NCI-H2196 treated with DMSO at 0.1 percent for 48 hours (cell line): ENCODE measurements around the gene SMPD3.
"Not testable (repeated sequence)": the region's sequence is repeated elsewhere in the genome, so short reads cannot be mapped to it uniquely, and the experiment has no call there.

Experiments used
- DNase-seq: peaks from one replicate; lab custom pipeline; 2025; ENCODE audit not compliant: unreplicated experiment; lab: John Stamatoyannopoulos, UW

The SMPD3 gene

GRCh38 chr16:68448360-68448970 lies at the start of gene SMPD3:
Gene SMPD3, minus strand, starts transcription at chr16:68448508. Its CDS starts 76,327 bp downstream, at chr16:68372181.
- peak; percentile 87 for DNase-seq

- DNase-seq = no peak
Observed at GRCh38 chr16:68496689-68497088, 48.4 kb upstream of the SMPD3 start.

- DNase-seq = not testable (repeated sequence)
Observed at GRCh38 chr16:68494261-68494660, 46.0 kb upstream of the SMPD3 start.

GRCh38 chr16:68493412-68494070 lies 45.2 kb upstream of the SMPD3 start:
- DNase-seq = no peak

GRCh38 chr16:68492543-68493411 lies 44.5 kb upstream of the SMPD3 start:
- no peak for DNase-seq

GRCh38 chr16:68492151-68492542 lies 43.8 kb upstream of the SMPD3 start:
- DNase-seq = no peak

- DNase-seq = no peak
Observed at GRCh38 chr16:68491576-68491950, 43.3 kb upstream of the SMPD3 start.

- DNase-seq = peak; percentile 28
Observed at GRCh38 chr16:68490829-68491575, 42.7 kb upstream of the SMPD3 start.

GRCh38 chr16:68490358-68490757 lies 42.0 kb upstream of the SMPD3 start:
- DNase-seq = no peak

- DNase-seq = no peak
Observed at GRCh38 chr16:68488554-68488953, 40.2 kb upstream of the SMPD3 start.

GRCh38 chr16:68487669-68488068 lies 39.4 kb upstream of the SMPD3 start:
- DNase-seq = no peak

GRCh38 chr16:68487203-68487514 lies 38.9 kb upstream of the SMPD3 start:
- DNase-seq = no peak

GRCh38 chr16:68486502-68487202 lies 38.3 kb upstream of the SMPD3 start:
- peak; percentile 28 for DNase-seq

- no peak for DNase-seq
Observed at GRCh38 chr16:68481636-68482035, 33.3 kb upstream of the SMPD3 start.

GRCh38 chr16:68480084-68480995 lies 32.0 kb upstream of the SMPD3 start:
- no peak for DNase-seq

- no peak for DNase-seq
Observed at GRCh38 chr16:68479271-68479670, 31.0 kb upstream of the SMPD3 start.

- DNase-seq = no peak
Observed at GRCh38 chr16:68478526-68479250, 30.4 kb upstream of the SMPD3 start.

- DNase-seq = no peak
Observed at GRCh38 chr16:68475071-68475470, 26.8 kb upstream of the SMPD3 start.
